Measurements from ENCODE around the gene C1QL3. TPM values are rescaled to one million over a fixed set of nuclear protein-coding genes. Genes with fewer than 3 reads are reported as not detected.

C1QL3 gene
- total and polyA plus RNA-seq, 10 of the 15 experiments (the other 5 are each of a cell fraction or from before 2014, with no cell fraction given), result 0.03 to 1.2 (median 0.50) TPM

DNA sequence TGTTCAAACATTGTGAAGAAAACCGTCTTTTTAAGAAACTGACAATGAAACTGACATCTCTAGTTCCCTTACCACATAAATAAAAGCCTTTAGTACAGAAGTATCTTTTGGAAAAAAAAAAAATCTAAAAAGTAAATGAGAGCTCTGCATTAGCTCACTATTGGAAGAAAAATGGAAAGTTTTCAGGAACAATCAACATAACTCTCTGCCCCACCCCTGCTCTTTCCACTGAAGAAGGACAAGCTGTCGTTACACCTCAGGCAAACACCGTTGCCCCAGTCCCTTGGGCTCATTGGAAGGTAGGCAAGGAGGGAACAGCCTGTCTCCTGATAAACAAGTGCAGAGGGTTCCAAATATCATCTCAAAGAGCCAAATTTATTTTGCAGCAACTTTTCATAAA lies 22.4 kb upstream of the C1QL3 start:
- DNase-seq (ENCODE audit: low read depth, low spot score) (no peak), FAIRE-seq (no peak), ATAC-seq (no peak)
- Histone ChIP-seq H3K9me3 (replicated peaks; ENCODE audit: control insufficient read depth, insufficient read depth, low read length) (no peaks in the 10 kb centered on the region), H3K4me1 (ENCODE audit: control insufficient read depth, insufficient read depth, low read length) (no peaks in the 10 kb centered on the region), H3K36me3 (ENCODE audit: control insufficient read depth in 2 of 2, insufficient read depth in 2 of 2, low read length in 1 of 2) (no peaks in the 10 kb centered on the region), H3K9ac (ENCODE audit: control insufficient read depth, insufficient read depth, low read length) (no peak overlapping the region), H3K27ac (ENCODE audit: control insufficient read depth, insufficient read depth) (no peak overlapping the region), H2AFZ (ENCODE audit: control insufficient read depth, low read depth, low read length) (no peak overlapping the region), H4K20me1 (ENCODE audit: control insufficient read depth, insufficient read depth) (no peaks in the 10 kb centered on the region), H3K27me3 (replicated peaks in 1 of 2; ENCODE audit: control insufficient read depth in 2 of 2, insufficient read depth in 2 of 2, low read length in 1 of 2) (no peaks in the 10 kb centered on the region; a peak in 1 of 4 replicates), H3K79me2 (ENCODE audit: control insufficient read depth, insufficient read depth, low read length) (no peaks in the 10 kb centered on the region), H3K4me2 (ENCODE audit: control insufficient read depth, insufficient read depth) (no peak overlapping the region), H3K4me3 (no peak overlapping the region)
- no peak for TF ChIP-seq GABPA (IDR thresholded peaks at IDR 0.05; ENCODE audit: low read depth)
- TF ChIP-seq, protein P1, sequence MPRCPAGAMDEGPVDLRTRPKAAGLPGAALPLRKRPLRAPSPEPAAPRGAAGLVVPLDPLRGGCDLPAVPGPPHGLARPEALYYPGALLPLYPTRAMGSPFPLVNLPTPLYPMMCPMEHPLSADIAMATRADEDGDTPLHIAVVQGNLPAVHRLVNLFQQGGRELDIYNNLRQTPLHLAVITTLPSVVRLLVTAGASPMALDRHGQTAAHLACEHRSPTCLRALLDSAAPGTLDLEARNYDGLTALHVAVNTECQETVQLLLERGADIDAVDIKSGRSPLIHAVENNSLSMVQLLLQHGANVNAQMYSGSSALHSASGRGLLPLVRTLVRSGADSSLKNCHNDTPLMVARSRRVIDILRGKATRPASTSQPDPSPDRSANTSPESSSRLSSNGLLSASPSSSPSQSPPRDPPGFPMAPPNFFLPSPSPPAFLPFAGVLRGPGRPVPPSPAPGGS (IDR thresholded peaks at IDR 0.05; ENCODE audit: borderline replicate concordance, insufficient read depth, low read depth, low read length, poor library complexity, severe bottlenecking), result no peak
- TF ChIP-seq, protein P2, sequence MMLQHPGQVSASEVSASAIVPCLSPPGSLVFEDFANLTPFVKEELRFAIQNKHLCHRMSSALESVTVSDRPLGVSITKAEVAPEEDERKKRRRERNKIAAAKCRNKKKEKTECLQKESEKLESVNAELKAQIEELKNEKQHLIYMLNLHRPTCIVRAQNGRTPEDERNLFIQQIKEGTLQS (IDR thresholded peaks at IDR 0.05; ENCODE audit: borderline replicate concordance, extremely low read depth, low read depth, low read length), result no peak
- TF ChIP-seq PML (IDR thresholded peaks at IDR 0.05; ENCODE audit: low read length), result no peak
- no peak for TF ChIP-seq ETV6 (conservative IDR thresholded peaks at IDR 0.05 in 1 of 2, IDR thresholded peaks at IDR 0.05 in 1 of 2; ENCODE audit: borderline replicate concordance in 1 of 2, low read depth in 1 of 2)
- no peak for TF ChIP-seq FOS (IDR thresholded peaks at IDR 0.05; ENCODE audit: borderline replicate concordance, extremely low read depth, insufficient read length)
- TF ChIP-seq TBL1XR1 (IDR thresholded peaks at IDR 0.05; ENCODE audit: low read depth, low read length), result no peak
- TF ChIP-seq, protein P3, sequence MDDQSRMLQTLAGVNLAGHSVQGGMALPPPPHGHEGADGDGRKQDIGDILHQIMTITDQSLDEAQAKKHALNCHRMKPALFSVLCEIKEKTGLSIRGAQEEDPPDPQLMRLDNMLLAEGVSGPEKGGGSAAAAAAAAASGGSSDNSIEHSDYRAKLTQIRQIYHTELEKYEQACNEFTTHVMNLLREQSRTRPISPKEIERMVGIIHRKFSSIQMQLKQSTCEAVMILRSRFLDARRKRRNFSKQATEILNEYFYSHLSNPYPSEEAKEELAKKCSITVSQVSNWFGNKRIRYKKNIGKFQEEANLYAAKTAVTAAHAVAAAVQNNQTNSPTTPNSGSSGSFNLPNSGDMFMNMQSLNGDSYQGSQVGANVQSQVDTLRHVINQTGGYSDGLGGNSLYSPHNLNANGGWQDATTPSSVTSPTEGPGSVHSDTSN (IDR thresholded peaks at IDR 0.05; ENCODE audit: insufficient replicate concordance, low read depth, low read length), result no peak
- no peak for TF ChIP-seq POLR2A (IDR thresholded peaks at IDR 0.05; ENCODE audit: low read depth, low read length)
- TF ChIP-seq SUPT20H (IDR thresholded peaks at IDR 0.05; ENCODE audit: borderline replicate concordance, control insufficient read depth, low read depth, low read length), result no peak
- TF ChIP-seq NFYB (IDR thresholded peaks at IDR 0.05; ENCODE audit: insufficient read depth, low read depth, low read length), result no peak
- TF ChIP-seq MTA2 (IDR thresholded peaks at IDR 0.05; ENCODE audit: low read depth), result no peak
- TF ChIP-seq RAD21 (IDR thresholded peaks at IDR 0.05; ENCODE audit: insufficient read depth, low read depth, low read length), result no peak
- RAD21 ChIA-PET (ENCODE audit: unreplicated experiment), result interaction anchor here (0.7 kb wide), 1 partner anchor 32 kb away, joined by 4 read pairs; no protein-coding TSS in a partner anchor
- POLR2A ChIA-PET, result no interaction called here
- WGBS (ENCODE audit: insufficient coverage, insufficient replicate concordance, low lambda C conversion rate, missing lambda C conversion rate), result 44% methylated on average over 3 of the region's 3 CpGs
- in situ Hi-C loops (cut with MboI) (loop anchor here (10.0 kb wide), 1 partner anchor 649 kb away; no protein-coding TSS in a partner anchor), intact Hi-C loops (cut with micrococcal nuclease; ENCODE audit: unreplicated experiment) (no loop called here)
- SMC1A ChIA-PET (ENCODE audit: uncharacterized antibody, unreplicated experiment), result interaction anchor here (0.6 to 1.9 kb wide), 5 partner anchors 20 to 642 kb away, joined by 3 to 9 read pairs (median 3); no protein-coding TSS in a partner anchor
- no TSS peak for BruUV-seq (replicated peaks)
- CTCF ChIA-PET, result interaction anchor here (0.6 to 2.8 kb wide), 10 partner anchors 8 to 665 kb away, joined by 3 to 15 read pairs (median 4); no protein-coding TSS in a partner anchor

Measured in GM12878 (cell line).